HEK293T (cell line): Measurements from ENCODE around the gene ZDHHC18.

Experiments
- CTCF ChIA-PET: fragments of 350-600 bp; formaldehyde crosslinking; extraction: SDS; loops from one replicate; lab custom pipeline; 2021; ENCODE audit warnings: antibody characterized with exemption, inconsistent platforms; lab: Yijun Ruan, JAX
- POLR2A ChIA-PET: fragments of 350-600 bp; formaldehyde crosslinking; extraction: SDS; loops from one replicate; lab custom pipeline; 2020; ENCODE audit warnings: antibody characterized with exemption, inconsistent platforms; lab: Yijun Ruan, JAX
- DNase-seq: peaks from one replicate; pipeline ENCODE4 v3.0.0; 2012; ENCODE audit warnings: mixed read lengths; ENCODE audit errors: extremely low spot score
- ARNT ChIP-seq: fragments of 450-650 bp; IDR thresholded peaks from 2 replicates; pipeline ENCODE4 v1.6.1; 2017; ENCODE audit warnings: mild to moderate bottlenecking
- BHLHE40 ChIP-seq: fragments of 450-650 bp; IDR thresholded peaks from 2 replicates; pipeline ENCODE4 v1.6.1; 2016; ENCODE audit warnings: mild to moderate bottlenecking, moderate library complexity, borderline replicate concordance
- CTBP1 ChIP-seq: fragments of 450-650 bp; IDR thresholded peaks from 2 replicates; pipeline ENCODE4 v1.6.1; 2016; ENCODE audit warnings: borderline replicate concordance
- ELF4 ChIP-seq: fragments of 450-650 bp; IDR thresholded peaks from 2 replicates; pipeline ENCODE4 v1.6.1; 2017; ENCODE audit warnings: antibody characterized with exemption
- FOXA1 ChIP-seq: fragments of 450-650 bp; IDR thresholded peaks from 2 replicates; pipeline ENCODE4 v1.6.1; 2016; ENCODE audit warnings: mild to moderate bottlenecking
- FOXK2 ChIP-seq: fragments of 450-650 bp; IDR thresholded peaks from 2 replicates; pipeline ENCODE4 v1.6.1; 2016; ENCODE audit warnings: mild to moderate bottlenecking
- FOXM1 ChIP-seq: fragments of 450-650 bp; IDR thresholded peaks from 2 replicates; pipeline ENCODE4 v1.6.1; 2017; ENCODE audit warnings: mild to moderate bottlenecking, borderline replicate concordance
- HDGF ChIP-seq: fragments of 450-650 bp; IDR thresholded peaks from 2 replicates; pipeline ENCODE4 v1.6.1; 2017; ENCODE audit warnings: antibody characterized with exemption, borderline replicate concordance
- L3MBTL2 ChIP-seq: fragments of 450-650 bp; conservative IDR thresholded peaks from 2 replicates; pipeline ENCODE4 v1.6.1; 2016; ENCODE audit warnings: mild to moderate bottlenecking
- LEF1 ChIP-seq: fragments of 450-650 bp; IDR thresholded peaks from 2 replicates; pipeline ENCODE4 v1.6.1; 2017; ENCODE audit warnings: mild to moderate bottlenecking, borderline replicate concordance
- NFRKB ChIP-seq: fragments of 450-650 bp; IDR thresholded peaks from 2 replicates; pipeline ENCODE4 v1.6.1; 2016; ENCODE audit warnings: mild to moderate bottlenecking, moderate library complexity
- PKNOX1 ChIP-seq: fragments of 450-650 bp; IDR thresholded peaks from 2 replicates; pipeline ENCODE4 v1.6.1; 2016
- SP1 ChIP-seq: fragments of 450-650 bp; IDR thresholded peaks from 2 replicates; pipeline ENCODE4 v1.6.1; 2017
- SUZ12 ChIP-seq: fragments of 450-650 bp; IDR thresholded peaks from 2 replicates; pipeline ENCODE4 v1.6.1; 2016; ENCODE audit warnings: mild to moderate bottlenecking
- TARDBP ChIP-seq: fragments of 450-650 bp; IDR thresholded peaks from 2 replicates; pipeline ENCODE4 v1.6.1; 2016
- ZNF384 ChIP-seq: fragments of 450-650 bp; IDR thresholded peaks from 2 replicates; pipeline ENCODE4 v1.6.1; 2016

ZDHHC18 gene

GRCh38 chr1:26827106-26827604 is 667 bp downstream of the ZDHHC18 start:
- POLR2A ChIA-PET: interaction anchor here (1.0 kb wide), 1 partner anchor 37 kb away, joined by 5 read pairs; no protein-coding TSS in a partner anchor
- CTCF ChIA-PET: no interaction called here
- no peak for DNase-seq
- no peak for TF ChIP-seq BHLHE40
- no peak for TF ChIP-seq SUZ12
- TF ChIP-seq LEF1: no peak
- no peak for TF ChIP-seq FOXK2
- TF ChIP-seq SP1: no peak
- no peak for TF ChIP-seq FOXM1
- no peak for TF ChIP-seq ELF4
- TF ChIP-seq HDGF: no peak
- TF ChIP-seq L3MBTL2: no peak
- TF ChIP-seq ARNT: no peak
- no peak for TF ChIP-seq ZNF384
- no peak for TF ChIP-seq PKNOX1

GRCh38 chr1:26827663-26828062 is 1.2 kb downstream of the ZDHHC18 start:
- ChIA-PET CTCF (no interaction called here), POLR2A (interaction anchor here (1.0 kb wide), 1 partner anchor 36 kb away, joined by 5 read pairs; no protein-coding TSS in a partner anchor)
- DNase-seq: peak; percentile 9
- TF ChIP-seq PKNOX1 (no peak), L3MBTL2 (no peak), FOXK2 (no peak), TARDBP (no peak), CTBP1 (no peak), FOXA1 (no peak), BHLHE40 (no peak), HDGF (no peak), ZNF384 (no peak)

GRCh38 chr1:26828411-26828991 is 2.0 kb downstream of the ZDHHC18 start:
- no peak for DNase-seq
- CTCF ChIA-PET: no interaction called here
- POLR2A ChIA-PET: interaction anchor here (5.2 kb wide), 1 partner anchor 37 kb away, joined by 21 read pairs; no protein-coding TSS in a partner anchor
- TF ChIP-seq TARDBP (no peak), LEF1 (no peak), FOXK2 (no peak), ZNF384 (no peak), PKNOX1 (no peak), FOXM1 (no peak), BHLHE40 (no peak), HDGF (no peak), NFRKB (no peak), FOXA1 (no peak), ARNT (no peak), SP1 (no peak), L3MBTL2 (no peak)

- POLR2A ChIA-PET: interaction anchor here (5.2 kb wide), 1 partner anchor 36 kb away, joined by 21 read pairs; no protein-coding TSS in a partner anchor
- CTCF ChIA-PET: no interaction called here
- TF ChIP-seq FOXK2 (no peak), FOXM1 (no peak), CTBP1 (no peak), FOXA1 (no peak), BHLHE40 (no peak), SUZ12 (no peak), SP1 (no peak), PKNOX1 (no peak), ZNF384 (no peak), NFRKB (no peak), ARNT (no peak), ELF4 (no peak), LEF1 (no peak), HDGF (no peak), L3MBTL2 (no peak), TARDBP (no peak)
- no peak for DNase-seq
Observed at GRCh38 chr1:26829184-26829911, 2.9 kb downstream of the ZDHHC18 start.

- CTCF ChIA-PET: no interaction called here
- POLR2A ChIA-PET: interaction anchor here (5.2 kb wide), 1 partner anchor 34 kb away, joined by 21 read pairs; no protein-coding TSS in a partner anchor
- TF ChIP-seq NFRKB (no peak), BHLHE40 (no peak), TARDBP (no peak), ZNF384 (no peak), ELF4 (no peak), FOXA1 (no peak), SP1 (no peak), FOXM1 (no peak), SUZ12 (no peak), CTBP1 (no peak), LEF1 (no peak), PKNOX1 (no peak), L3MBTL2 (no peak)
- DNase-seq: no peak
Observed at GRCh38 chr1:26831059-26831458, 4.6 kb downstream of the ZDHHC18 start.
